ENCODE results near the gene EPHB1.

Gene EPHB1

GRCh38 chr3:135268941-135269532 lies 474.0 kb downstream of the EPHB1 start:
- Histone ChIP-seq H3K27me3 (ENCODE audit: control insufficient read depth in 1 of 2, insufficient read depth in 1 of 2, low read length in 2 of 2) (no peaks in the 10 kb centered on the region), H2BK5ac (ENCODE audit: low read depth, low read length, poor library complexity, severe bottlenecking) (no peak overlapping the region), H3K4me1 (ENCODE audit: control insufficient read depth, insufficient read depth, low read depth, low read length) (no peaks in the 10 kb centered on the region), H3K9ac (ENCODE audit: low read length) (no peak overlapping the region), H3K14ac (ENCODE audit: low read length in 2 of 2) (no peak overlapping the region), H3K4me2 (ENCODE audit: low read length, poor library complexity, severe bottlenecking) (no peak overlapping the region), H3K27ac (ENCODE audit: low read length, poor library complexity, severe bottlenecking) (no peak overlapping the region), H3K4me3 (ENCODE audit: insufficient read depth in 1 of 2, low read depth in 1 of 2, low read length in 2 of 2) (no peak overlapping the region), H3K79me1 (replicated peaks; ENCODE audit: low read length, poor library complexity, severe bottlenecking) (no peaks in the 10 kb centered on the region), H4K91ac (ENCODE audit: low read length) (no peak overlapping the region), H2BK15ac (ENCODE audit: low read depth, poor library complexity, severe bottlenecking) (no peak overlapping the region), H3K18ac (ENCODE audit: low read depth in 1 of 2, low read length in 2 of 2) (no peak overlapping the region), H2BK12ac (ENCODE audit: low read length in 2 of 2) (no peak overlapping the region), H4K8ac (ENCODE audit: low read length) (no peak overlapping the region), H3K36me3 (ENCODE audit: control insufficient read depth in 1 of 2, insufficient read depth in 2 of 2, low read depth in 1 of 2, low read length in 2 of 2) (no peaks in the 10 kb centered on the region), H3K9me3 (ENCODE audit: control insufficient read depth, low read length) (no peaks in the 10 kb centered on the region), H3K23ac (ENCODE audit: low read length in 2 of 2) (no peak overlapping the region), H2AK5ac (ENCODE audit: low read length, severe bottlenecking) (no peak overlapping the region), H3K4ac (ENCODE audit: low read depth in 1 of 2, low read length in 2 of 2) (no peak overlapping the region), H2BK120ac (ENCODE audit: low read depth, low read length) (no peak overlapping the region), H2AFZ (ENCODE audit: low read depth, low read length) (no peak overlapping the region)
- no peak for DNase-seq
- WGBS: 62% methylated on average over 2 of the region's 2 CpGs

GRCh38 chr3:135271177-135272025 lies 476.3 kb downstream of the EPHB1 start:
- Histone ChIP-seq H3K36me3 (ENCODE audit: control insufficient read depth in 1 of 2, insufficient read depth in 2 of 2, low read depth in 1 of 2, low read length in 2 of 2) (no peaks in the 10 kb centered on the region), H3K14ac (ENCODE audit: low read length in 2 of 2) (no peak overlapping the region), H3K4me1 (ENCODE audit: control insufficient read depth, insufficient read depth, low read depth, low read length) (no peaks in the 10 kb centered on the region), H3K9me3 (ENCODE audit: control insufficient read depth, low read length) (no peaks in the 10 kb centered on the region), H2BK120ac (ENCODE audit: low read depth, low read length) (no peak overlapping the region), H3K27me3 (ENCODE audit: control insufficient read depth in 1 of 2, insufficient read depth in 1 of 2, low read length in 2 of 2) (no peaks in the 10 kb centered on the region), H3K79me1 (replicated peaks; ENCODE audit: low read length, poor library complexity, severe bottlenecking) (no peaks in the 10 kb centered on the region), H4K8ac (ENCODE audit: low read length) (no peak overlapping the region), H2BK5ac (ENCODE audit: low read depth, low read length, poor library complexity, severe bottlenecking) (no peak overlapping the region), H2AK5ac (ENCODE audit: low read length, severe bottlenecking) (no peak overlapping the region), H3K23ac (ENCODE audit: low read length in 2 of 2) (no peak overlapping the region), H3K27ac (ENCODE audit: low read length, poor library complexity, severe bottlenecking) (no peak overlapping the region), H2BK15ac (ENCODE audit: low read depth, poor library complexity, severe bottlenecking) (no peak overlapping the region), H3K4ac (ENCODE audit: low read depth in 1 of 2, low read length in 2 of 2) (no peak overlapping the region), H3K18ac (ENCODE audit: low read depth in 1 of 2, low read length in 2 of 2) (no peak overlapping the region), H2AFZ (ENCODE audit: low read depth, low read length) (no peak overlapping the region), H2BK12ac (ENCODE audit: low read length in 2 of 2) (no peak overlapping the region), H3K4me3 (ENCODE audit: insufficient read depth in 1 of 2, low read depth in 1 of 2, low read length in 2 of 2) (no peak overlapping the region), H3K9ac (ENCODE audit: low read length) (no peak overlapping the region), H4K91ac (ENCODE audit: low read length) (no peak overlapping the region), H3K4me2 (ENCODE audit: low read length, poor library complexity, severe bottlenecking) (no peak overlapping the region)
- DNase-seq: no peak
- 68% methylated on average over 10 of the region's 10 CpGs for WGBS

DNA sequence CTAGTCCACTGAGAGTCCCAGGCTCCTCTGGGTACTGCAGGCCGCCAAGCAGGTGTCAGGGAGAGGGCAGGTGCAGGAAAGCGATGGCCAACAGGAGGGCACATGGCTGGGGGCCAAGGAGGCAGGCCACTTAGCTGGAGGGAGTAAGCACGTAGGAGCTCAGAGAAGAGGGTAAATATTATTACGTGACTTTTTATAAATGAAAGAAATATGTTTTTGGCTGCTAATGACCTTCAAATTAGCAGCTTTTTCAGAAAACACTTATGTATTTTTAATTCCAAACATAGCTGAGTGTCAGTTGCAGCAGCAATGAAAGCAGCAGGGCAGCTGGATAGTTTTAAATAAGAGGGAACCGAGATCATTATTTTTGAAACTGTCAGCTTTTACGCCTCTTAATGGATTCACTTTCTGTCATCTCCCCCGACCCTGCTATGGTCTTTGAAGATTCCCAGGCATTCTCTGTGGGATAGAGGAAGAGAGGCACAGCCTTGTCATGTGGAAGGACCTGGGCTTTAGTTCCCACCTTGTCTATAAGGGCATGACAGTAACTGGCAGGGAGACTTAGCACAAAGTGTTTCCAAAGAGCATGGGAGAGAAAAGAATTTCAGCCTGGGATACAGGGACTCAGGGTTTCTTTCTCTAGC lies 477.1 kb downstream of the EPHB1 start:
- no peak for DNase-seq
- Histone ChIP-seq H3K4me3 (ENCODE audit: insufficient read depth in 1 of 2, low read depth in 1 of 2, low read length in 2 of 2) (no peak overlapping the region), H3K9ac (ENCODE audit: low read length) (no peak overlapping the region), H3K9me3 (ENCODE audit: control insufficient read depth, low read length) (no peaks in the 10 kb centered on the region), H3K18ac (ENCODE audit: low read depth in 1 of 2, low read length in 2 of 2) (no peak overlapping the region), H2AFZ (ENCODE audit: low read depth, low read length) (no peak overlapping the region), H3K36me3 (ENCODE audit: control insufficient read depth in 1 of 2, insufficient read depth in 2 of 2, low read depth in 1 of 2, low read length in 2 of 2) (no peaks in the 10 kb centered on the region), H4K91ac (ENCODE audit: low read length) (no peak overlapping the region), H3K27ac (ENCODE audit: low read length, poor library complexity, severe bottlenecking) (no peak overlapping the region), H2BK12ac (ENCODE audit: low read length in 2 of 2) (no peak overlapping the region), H2AK5ac (ENCODE audit: low read length, severe bottlenecking) (no peak overlapping the region), H3K79me1 (replicated peaks; ENCODE audit: low read length, poor library complexity, severe bottlenecking) (no peaks in the 10 kb centered on the region), H3K4ac (ENCODE audit: low read depth in 1 of 2, low read length in 2 of 2) (no peak overlapping the region), H3K27me3 (ENCODE audit: control insufficient read depth in 1 of 2, insufficient read depth in 1 of 2, low read length in 2 of 2) (no peaks in the 10 kb centered on the region), H3K14ac (ENCODE audit: low read length in 2 of 2) (no peak overlapping the region), H2BK120ac (ENCODE audit: low read depth, low read length) (no peak overlapping the region), H3K4me1 (ENCODE audit: control insufficient read depth, insufficient read depth, low read depth, low read length) (no peaks in the 10 kb centered on the region), H2BK15ac (ENCODE audit: low read depth, poor library complexity, severe bottlenecking) (no peak overlapping the region), H3K23ac (ENCODE audit: low read length in 2 of 2) (no peak overlapping the region), H4K8ac (ENCODE audit: low read length) (no peak overlapping the region), H3K4me2 (ENCODE audit: low read length, poor library complexity, severe bottlenecking) (no peak overlapping the region), H2BK5ac (ENCODE audit: low read depth, low read length, poor library complexity, severe bottlenecking) (no peak overlapping the region)
- 56% methylated on average over 7 of the region's 7 CpGs for WGBS

- Histone ChIP-seq H4K8ac (ENCODE audit: low read length) (no peak overlapping the region), H2BK5ac (ENCODE audit: low read depth, low read length, poor library complexity, severe bottlenecking) (no peak overlapping the region), H3K14ac (ENCODE audit: low read length in 2 of 2) (no peak overlapping the region), H3K18ac (ENCODE audit: low read depth in 1 of 2, low read length in 2 of 2) (no peak overlapping the region), H2BK120ac (ENCODE audit: low read depth, low read length) (no peak overlapping the region), H3K4me1 (ENCODE audit: control insufficient read depth, insufficient read depth, low read depth, low read length) (no peaks in the 10 kb centered on the region), H3K27ac (ENCODE audit: low read length, poor library complexity, severe bottlenecking) (no peak overlapping the region), H3K9ac (ENCODE audit: low read length) (no peak overlapping the region), H3K4ac (ENCODE audit: low read depth in 1 of 2, low read length in 2 of 2) (no peak overlapping the region), H3K4me2 (ENCODE audit: low read length, poor library complexity, severe bottlenecking) (no peak overlapping the region), H2AFZ (ENCODE audit: low read depth, low read length) (no peak overlapping the region), H4K91ac (ENCODE audit: low read length) (no peak overlapping the region), H2AK5ac (ENCODE audit: low read length, severe bottlenecking) (no peak overlapping the region), H3K4me3 (ENCODE audit: insufficient read depth in 1 of 2, low read depth in 1 of 2, low read length in 2 of 2) (no peak overlapping the region), H2BK15ac (ENCODE audit: low read depth, poor library complexity, severe bottlenecking) (no peak overlapping the region), H3K27me3 (ENCODE audit: control insufficient read depth in 1 of 2, insufficient read depth in 1 of 2, low read length in 2 of 2) (no peaks in the 10 kb centered on the region), H2BK12ac (ENCODE audit: low read length in 2 of 2) (no peak overlapping the region), H3K9me3 (ENCODE audit: control insufficient read depth, low read length) (peaks cover 4% of the 10 kb centered on the region), H3K23ac (ENCODE audit: low read length in 2 of 2) (no peak overlapping the region), H3K36me3 (ENCODE audit: control insufficient read depth in 1 of 2, insufficient read depth in 2 of 2, low read depth in 1 of 2, low read length in 2 of 2) (no peaks in the 10 kb centered on the region), H3K79me1 (replicated peaks; ENCODE audit: low read length, poor library complexity, severe bottlenecking) (no peaks in the 10 kb centered on the region)
- no CpG with 5 or more reads among the region's 1 CpG for WGBS
- no peak for DNase-seq
Measured at GRCh38 chr3:135292162-135292561, 497.1 kb downstream of the EPHB1 start.
